Measurements from ENCODE around the gene FBXL15.

Gene FBXL15, protein sequence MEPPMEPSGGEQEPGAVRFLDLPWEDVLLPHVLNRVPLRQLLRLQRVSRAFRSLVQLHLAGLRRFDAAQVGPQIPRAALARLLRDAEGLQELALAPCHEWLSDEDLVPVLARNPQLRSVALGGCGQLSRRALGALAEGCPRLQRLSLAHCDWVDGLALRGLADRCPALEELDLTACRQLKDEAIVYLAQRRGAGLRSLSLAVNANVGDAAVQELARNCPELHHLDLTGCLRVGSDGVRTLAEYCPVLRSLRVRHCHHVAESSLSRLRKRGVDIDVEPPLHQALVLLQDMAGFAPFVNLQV
- 22.9 reads per million, percentile 50 among the genes with 10 or more reads in this experiment for total RNA-seq

DNA sequence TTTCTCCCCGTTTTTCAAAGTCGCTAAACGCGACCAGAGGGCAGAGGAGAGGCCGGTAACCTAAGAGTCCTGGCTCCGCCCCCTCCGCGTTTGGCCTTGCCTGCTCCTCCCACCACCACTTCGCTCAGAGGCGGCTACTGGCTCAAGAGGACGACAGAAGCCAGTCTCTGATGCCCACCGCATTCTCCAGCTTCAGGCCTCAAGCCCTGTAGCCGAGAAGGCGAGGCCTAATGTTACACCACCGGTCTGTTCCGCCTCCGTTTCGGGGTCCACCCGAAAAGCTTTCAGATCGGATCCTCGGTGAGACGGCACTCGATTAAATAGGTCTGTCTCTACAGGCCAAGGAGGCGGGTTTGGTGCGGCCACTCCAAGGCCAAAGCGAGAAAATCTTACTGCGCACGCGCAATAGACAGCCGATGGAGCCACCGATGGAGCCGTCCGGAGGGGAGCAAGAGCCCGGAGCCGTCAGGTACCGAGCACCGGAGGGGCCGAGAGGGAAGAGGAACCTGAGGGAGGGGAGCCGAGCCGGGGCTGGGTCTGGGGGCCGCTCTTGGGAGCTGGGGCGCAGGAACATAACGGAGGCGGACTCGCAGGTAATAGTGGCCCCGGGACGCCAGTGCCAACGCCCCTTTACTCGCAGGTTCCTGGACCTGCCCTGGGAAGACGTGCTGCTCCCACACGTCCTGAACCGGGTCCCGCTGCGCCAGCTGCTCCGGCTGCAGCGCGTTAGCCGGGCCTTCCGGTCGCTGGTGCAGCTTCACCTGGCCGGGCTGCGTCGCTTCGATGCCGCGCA lies at the start of gene FBXL15:
FBXL15 (plus strand) TSS at position 123 of the 793 bp plus-strand sequence; CDS start at position 417, 294 bp downstream.
- DNase-seq = peak; percentile 88

DNA sequence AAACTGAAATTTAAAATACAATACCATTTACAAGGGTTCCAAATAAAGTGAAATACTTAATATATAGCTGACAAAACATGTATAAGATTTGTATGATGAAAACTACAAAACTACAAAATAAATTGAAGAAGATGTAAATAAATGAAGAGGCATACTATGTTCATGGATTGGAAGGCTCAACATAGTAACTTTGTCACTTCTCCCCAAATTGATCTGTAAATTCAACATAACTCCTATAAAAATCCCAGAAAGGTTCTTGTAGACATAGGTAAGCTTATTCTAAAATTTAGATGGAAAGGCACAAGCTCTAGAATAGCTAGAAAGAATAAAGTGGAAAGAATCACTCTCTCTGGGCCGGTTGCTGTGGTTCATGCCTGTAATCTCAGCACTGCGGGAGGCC lies 49.3 kb upstream of the FBXL15 start:
- no peak for DNase-seq

DNA sequence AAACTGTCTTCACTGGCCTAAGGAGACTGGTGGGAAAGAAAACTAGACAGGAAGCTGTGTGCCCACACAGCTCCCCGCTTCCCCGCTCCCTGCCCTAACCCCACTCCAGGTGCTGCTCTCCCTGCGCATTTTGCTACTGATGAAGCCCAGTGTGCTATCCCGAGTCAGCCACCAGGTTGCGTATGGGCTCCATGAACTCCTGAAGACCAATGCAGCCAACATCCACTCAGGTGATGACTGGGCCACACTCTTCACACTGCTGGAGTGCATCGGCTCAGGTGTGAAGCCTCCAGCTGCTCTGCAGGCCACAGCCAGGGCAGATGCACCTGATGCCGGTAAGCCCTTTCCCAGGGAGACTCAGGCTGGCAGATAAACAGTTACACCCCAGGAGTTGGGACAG lies 45.4 kb upstream of the FBXL15 start:
- no peak for DNase-seq

DNA sequence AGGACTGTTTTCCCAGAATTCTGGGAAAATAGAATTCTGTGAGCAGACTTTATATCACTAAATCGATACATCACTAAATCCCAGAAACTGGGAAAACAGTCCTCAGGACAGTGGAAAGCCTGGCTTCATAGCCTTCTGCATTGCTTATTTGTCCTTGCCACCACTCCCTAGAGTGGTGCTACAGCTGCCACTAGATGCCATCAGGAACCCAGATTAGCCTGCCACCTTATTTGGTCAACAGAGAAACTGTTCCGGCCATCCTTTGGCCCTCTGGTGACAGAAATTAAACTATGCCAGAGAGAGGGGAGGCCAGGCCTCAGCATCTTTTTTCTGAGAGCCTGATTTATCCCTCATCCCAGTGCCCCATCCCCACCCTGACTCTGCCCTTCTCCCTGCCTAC lies 44.8 kb upstream of the FBXL15 start:
- DNase-seq = no peak

DNA sequence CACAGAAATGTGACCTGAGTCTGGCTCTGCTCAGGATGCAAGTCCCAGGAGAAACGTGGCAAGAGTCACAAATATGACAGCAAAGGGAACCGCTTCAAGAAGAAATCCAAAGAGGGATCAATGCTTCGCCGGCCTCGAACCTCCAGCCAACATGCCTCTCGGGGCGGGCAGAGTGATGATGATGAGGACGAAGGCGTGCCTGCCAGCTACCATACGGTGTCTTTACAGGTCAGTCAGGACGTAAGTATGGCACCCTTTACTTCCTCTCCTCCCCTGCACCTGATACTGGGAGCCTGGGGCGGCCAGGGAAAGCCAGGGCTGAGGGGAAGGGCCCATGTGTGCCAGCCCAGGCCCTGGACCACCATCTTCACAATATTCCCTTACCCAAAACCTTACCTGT lies 43.7 kb upstream of the FBXL15 start:
- no peak for DNase-seq

DNA sequence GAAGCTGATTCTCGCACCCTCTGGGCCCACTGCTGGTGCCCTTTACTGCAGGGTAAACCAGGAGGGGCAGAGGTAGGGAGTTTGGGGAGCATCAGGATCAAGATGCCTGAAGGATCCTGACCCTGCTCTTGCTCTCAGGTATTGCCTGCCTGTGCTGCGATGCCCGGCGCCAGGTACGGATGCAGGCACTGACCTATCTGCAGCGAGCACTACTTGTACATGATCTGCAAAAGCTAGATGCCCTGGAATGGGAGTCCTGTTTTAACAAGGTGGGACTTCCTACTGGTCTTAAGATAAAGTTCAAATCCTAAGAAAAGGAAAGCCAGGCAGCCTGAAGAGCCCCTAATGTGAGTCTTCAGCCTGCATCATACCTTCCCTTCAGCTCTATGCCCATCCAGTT lies 41.3 kb upstream of the FBXL15 start:
- no peak for DNase-seq

DNA sequence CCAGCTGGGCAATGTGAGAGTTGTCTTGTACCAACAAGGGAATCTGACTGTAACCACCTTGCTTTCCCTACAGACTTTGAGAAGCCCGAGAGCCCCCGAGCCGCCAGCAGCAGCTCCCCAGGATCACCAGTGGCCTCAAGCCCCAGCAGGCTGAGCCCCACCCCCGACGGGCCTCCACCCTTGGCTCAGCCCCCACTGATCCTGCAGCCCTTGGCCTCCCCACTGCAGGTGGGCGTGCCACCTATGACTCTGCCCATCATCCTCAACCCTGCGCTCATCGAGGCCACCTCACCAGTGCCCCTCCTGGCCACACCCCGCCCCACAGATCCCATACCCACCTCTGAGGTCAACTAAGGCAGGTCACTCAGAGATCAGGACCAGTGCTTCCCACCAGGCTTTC lies 38.7 kb upstream of the FBXL15 start:
- no peak for DNase-seq

DNA sequence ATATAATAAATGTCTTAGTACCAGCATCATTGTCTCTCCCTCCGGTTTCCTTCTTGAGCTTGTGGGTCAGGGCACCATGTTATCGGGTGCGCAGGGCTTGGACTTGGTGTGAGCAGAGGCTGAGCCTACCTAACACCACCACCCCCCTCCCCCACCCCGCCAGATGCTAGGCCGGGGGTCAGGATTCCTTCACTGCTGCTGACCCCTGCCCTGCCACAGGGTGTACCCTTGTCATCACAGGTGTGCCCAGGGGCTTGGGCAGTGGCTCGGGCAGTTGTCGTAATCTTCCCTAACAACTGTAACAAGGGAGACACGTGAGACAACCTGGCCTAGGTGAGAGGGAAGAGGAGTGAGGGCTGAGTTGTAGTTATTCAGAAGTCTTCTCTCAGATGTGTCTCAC lies 37.8 kb upstream of the FBXL15 start:
- no peak for DNase-seq

DNA sequence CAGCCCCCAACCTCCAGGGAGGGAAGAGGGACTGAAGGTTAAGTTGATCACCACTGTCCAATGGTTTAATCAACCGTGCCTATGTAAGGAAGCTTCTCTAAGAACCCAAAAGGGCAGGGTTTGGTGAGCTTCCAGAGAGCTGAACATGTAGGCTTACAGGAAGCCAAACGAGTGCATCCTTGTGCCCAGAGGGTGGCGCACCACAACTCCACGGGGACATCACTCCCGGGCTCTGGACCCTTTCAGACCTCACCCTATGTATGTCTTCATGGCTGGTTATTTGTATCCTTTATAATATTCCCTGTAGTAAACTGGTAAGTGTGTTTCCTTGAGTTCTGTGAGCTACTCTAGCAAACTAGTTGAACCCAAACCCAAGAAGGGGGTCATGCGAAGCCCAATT lies 36.6 kb upstream of the FBXL15 start:
- no peak for DNase-seq

DNA sequence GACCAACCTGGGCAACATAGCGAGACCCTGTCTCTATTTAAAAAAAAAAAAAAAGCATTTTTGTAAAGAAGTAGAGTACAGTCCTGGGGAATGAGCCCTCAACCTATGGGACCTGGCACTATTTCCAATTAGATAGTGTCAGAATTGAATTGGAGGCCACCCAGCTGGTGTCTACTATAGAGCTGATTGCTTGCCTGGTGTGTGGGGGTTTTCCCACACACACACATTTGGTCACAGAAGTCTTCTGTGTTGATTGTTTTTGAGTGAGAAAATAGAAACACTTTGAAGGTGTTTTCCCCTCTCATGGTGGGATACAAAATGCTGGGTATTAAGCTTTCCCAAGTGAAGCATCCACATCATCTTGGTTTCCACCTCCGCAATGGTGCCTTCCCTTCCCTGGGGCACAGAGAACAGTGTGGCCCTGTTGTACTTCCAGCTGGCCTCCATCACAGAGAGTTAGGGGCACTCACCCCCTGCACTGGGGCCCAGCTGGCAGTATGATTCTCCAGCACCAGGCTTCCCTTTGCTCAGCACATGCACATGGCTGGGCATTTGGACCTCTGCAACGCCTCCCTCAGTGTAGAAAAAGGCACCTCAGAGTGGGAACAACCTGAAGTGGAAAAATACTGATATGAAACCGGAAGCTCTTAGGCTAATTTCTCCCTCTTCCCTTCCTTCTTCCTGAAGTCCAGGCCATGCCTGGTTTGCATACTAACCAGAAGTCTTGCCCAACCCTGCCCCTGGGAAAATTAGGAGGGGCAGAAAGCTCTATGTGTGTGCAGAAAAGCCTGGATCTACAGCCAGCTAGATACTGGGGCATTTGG lies 35.8 kb upstream of the FBXL15 start:
- DNase-seq = no peak

DNA sequence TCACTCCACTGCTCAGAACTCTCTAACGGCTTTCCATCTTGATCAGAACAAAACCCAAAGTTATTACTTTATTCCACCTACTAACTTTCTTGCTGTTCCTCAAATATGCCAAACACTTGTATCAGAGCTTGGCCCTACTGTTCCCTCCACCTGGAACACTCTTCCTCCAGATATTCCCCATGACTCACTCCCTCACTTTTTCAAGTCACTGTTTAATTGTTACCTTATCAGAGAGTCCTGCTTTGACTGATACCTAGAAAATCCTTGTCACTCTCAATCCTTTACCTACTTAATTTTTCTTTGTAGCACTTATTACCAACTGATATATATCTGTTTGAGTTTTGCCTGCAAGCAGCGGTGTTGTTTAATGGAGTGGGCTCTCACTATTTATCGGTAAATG lies 30.7 kb upstream of the FBXL15 start:
- DNase-seq = no peak

DNA sequence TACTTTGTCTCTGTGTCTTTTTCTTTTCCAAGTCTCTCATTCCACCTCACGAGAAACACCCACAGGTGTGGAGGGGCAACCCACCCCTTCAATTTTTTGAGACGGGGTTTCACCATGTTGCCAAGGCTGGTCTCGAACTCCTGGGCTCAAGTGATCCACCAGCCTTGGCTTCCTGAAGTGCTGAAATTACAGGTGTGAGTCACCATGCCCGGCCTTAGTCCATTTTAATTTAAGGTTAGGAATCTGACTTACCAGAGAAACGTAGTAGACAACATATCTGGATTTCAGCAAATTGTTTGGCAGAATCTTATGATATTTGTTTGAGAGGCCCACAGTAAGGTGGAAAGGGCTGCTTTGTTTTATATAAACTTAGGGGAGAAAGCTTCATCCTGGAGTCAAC lies 28.3 kb upstream of the FBXL15 start:
- no peak for DNase-seq

DNA sequence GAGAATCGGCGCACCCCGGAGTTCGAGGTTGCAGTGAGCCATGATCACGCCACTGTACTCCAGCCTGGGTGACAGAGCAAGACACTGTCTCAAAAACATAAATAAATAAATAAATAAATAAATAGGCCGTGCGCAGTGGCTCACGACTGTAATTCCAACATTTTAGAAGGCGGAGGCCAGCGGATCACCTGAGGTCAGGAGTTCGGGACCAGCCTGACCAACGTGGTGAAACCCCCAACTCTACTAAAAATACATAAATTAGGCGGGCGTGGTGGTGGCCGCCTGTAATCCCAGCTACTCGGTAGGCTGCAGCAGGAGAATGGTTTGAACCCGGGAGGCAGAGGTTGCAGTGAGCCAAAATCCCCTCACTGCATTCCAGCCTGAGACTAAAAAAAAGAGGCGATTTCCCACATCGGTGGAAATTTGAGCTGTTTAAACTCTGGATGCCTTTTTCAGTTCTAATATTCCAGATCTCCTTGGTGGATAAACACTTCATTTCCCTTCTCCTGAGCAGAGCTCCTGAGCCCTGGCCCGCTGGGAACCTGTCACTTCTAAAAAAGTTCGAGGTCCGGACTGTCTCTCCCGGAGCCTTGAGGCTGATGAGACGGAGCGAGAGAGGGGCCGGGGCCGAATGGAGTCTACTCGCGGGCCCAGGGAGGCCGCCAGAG lies 27.1 kb upstream of the FBXL15 start:
- no peak for DNase-seq

DNA sequence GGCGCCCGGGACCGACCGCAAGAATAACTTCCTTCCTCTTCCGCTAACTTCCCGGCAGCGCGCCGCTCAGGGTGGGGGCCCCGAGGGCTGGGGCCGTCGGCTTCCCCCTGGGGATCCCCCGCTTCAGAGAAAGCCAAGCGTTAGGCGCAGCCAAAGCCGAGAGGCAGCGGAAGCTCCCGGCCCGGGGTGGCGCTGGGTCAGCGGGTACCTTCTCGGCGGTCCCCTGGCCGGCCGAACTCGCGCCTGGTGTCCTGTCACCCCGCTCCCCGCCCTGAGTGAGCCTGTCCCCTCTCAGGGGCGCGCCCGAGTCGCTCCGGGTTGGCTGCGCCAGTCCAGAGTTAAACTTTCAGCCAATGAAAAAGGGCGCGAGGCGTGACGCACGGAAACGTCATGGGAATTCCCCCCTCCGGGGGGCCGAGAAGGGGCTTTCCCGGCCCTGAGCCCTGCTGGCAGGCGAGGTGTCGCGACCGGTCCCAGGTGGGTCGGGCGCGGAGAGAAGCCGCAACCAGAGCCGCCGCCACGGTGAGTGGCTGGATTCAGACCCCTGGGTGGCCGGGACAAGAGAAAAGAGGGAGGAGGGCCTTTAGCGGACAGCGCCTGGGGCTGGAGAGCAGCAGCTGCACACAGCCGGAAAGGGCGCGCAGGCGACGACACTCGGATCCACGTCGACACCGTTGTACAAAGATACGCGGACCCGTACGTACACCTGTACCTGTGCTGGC lies 26.4 kb upstream of the FBXL15 start:
- peak; percentile 99 for DNase-seq

DNA sequence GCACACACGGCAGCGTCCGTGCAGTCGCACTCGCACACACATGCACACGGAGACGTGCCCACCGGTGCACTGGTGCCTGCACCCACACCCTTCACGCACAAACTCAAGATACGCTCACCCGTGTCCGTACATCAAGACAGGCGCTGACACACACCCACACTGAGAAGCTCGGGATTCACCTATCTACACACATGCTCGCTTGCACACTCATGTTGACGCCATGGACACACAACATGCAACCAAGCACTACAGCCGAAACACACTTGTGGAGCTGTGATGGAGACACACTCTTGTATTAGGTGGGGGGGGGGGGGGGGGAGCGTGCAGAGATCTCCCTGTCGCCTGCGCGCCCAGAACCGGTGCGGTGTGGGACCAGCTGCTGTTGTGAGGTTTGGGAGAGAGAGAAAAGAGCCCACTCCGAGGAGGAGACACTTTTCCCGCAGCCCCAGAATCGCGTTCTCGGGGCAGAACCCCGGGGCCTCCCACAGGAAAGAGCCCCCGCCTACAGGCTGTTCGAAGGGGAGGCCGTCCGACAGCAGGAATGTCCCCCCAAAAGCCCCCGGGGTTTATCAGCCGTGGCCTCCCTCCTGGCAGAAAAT lies 25.7 kb upstream of the FBXL15 start:
- peak; percentile 53 for DNase-seq

DNA sequence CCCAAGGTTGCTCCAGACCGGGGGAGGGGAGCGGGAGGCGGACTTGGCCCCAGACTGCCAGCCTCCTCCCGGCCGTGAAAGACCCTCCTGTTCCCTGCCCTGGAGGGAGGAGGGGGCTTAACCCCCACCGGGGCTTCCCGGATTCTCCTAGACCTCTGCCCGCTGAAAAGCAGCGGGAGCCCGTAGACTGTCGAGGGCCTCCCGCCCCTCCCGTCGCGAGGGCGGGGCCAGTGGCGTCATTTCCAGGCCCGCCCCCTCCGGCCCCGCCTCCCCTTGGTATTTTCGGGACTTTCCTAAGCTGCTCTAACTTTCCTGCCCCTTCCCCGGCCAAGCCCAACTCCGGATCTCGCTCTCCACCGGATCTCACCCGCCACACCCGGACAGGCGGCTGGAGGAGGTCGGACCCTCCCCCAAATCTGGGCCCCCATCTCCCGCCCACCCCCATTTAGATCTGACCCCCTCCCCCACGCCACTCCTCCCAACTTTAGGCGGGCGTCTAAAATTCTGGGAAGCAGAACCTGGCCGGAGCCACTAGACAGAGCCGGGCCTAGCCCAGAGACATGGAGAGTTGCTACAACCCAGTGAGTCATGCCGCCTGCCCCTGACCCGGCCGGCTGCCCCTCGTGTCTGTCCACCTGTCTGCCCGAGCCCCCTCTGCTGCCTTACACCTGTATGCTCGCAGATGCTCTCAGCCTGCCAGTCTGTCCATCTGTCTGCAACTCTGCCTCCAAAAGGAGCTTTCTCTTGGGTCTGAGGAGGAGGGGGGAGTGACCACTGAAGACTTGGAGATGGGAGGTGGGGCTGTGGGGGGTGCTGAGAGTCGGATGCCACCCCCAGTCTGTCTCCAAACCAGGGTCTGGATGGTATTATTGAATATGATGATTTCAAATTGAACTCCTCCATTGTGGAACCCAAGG lies 25.0 kb upstream of the FBXL15 start, which contains the start of gene NFKB2:
NFKB2 (plus strand) TSS at position 306 of the 917 bp plus-strand sequence; CDS start at position 561, 255 bp downstream.
- peak; percentile 89 for DNase-seq

DNA sequence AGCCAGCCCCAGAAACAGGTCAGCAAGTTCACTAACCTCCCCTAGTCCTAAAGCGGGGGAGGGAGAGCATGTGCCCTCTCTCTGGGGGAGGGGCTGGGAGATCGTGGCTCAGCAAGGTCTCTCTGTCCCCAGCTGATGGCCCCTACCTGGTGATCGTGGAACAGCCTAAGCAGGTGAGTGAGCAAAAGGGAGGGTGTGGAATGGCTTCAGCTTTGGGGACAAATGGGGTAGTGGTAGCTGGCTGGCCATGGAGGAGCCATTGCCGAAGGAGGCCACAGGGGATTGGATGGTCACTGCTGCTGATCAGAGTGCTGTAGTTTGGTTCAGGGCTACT lies 24.4 kb upstream of the FBXL15 start:
- no peak for DNase-seq

DNA sequence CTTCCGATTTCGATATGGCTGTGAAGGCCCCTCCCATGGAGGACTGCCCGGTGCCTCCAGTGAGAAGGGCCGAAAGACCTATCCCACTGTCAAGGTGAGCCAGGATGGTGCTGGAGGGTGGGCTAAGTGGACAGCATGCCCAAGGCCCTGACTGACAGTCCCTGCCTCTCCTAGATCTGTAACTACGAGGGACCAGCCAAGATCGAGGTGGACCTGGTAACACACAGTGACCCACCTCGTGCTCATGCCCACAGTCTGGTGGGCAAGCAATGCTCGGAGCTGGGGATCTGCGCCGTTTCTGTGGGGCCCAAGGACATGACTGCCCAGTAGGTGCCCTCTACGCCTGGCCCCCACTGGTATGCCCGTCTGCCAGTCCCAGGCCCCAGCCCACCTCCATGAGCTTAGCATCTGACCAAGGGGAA lies 23.9 kb upstream of the FBXL15 start:
- no peak for DNase-seq

DNA sequence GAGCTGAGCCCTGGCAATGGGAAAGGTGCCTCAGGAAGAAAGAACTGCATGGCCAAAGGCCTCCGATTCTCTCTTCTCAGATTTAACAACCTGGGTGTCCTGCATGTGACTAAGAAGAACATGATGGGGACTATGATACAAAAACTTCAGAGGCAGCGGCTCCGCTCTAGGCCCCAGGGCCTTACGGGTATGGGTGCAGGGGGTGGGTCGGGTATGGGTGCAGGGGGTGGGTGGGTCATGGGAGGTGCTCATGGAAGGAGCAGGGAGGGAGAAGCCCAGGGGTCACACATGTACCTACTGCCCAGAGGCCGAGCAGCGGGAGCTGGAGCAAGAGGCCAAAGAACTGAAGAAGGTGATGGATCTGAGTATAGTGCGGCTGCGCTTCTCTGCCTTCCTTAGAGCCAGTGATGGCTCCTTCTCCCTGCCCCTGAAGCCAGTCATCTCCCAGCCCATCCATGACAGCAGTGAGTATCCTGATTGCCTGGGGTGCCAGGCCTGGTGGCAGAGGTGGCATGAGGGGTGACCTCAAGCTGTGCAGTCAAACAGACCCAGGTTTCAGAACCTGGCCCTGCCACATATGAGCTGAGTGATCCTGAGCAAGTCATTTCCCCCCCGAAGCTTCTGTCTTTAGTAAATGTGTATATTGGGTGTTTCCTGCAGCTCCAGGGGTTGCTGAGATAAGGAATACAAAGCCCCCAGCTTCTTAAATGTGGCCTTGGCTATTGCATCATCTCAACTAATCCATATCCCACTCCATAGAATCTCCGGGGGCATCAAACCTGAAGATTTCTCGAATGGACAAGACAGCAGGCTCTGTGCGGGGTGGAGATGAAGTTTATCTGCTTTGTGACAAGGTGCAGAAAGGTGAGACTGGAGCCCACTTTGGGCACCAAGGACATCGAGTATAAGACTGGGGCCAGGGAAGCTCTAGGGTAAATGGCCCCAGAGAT lies 23.1 kb upstream of the FBXL15 start:
- no peak for DNase-seq

Measured in effector CD4-positive, alpha-beta T cell (primary cell).